Kidney (tissue), 14 donors: ENCODE data around the gene ZKSCAN3. TPM values are rescaled to one million over a fixed set of nuclear protein-coding genes. Genes with fewer than 3 reads are reported as not detected.

Experiments
- DNase-seq, 5 donors: peaks; one replicate each; pipeline ENCODE4 v3.0.0-alpha.2; 2013 to 2020
- FAIRE-seq: peaks from 2 replicates; lab custom pipeline; 2012; peaks lifted over from hg19 to GRCh38; lab: Jason Lieb, UNC
- H3K27ac ChIP-seq, 2 donors: one replicate each; pipeline ENCODE4 v1.7.0; 2013; ENCODE audit warnings: low read depth in 2 of 2, low read length in 2 of 2, inconsistent platforms in 1 of 2
- H3K27me3 ChIP-seq: one replicate; pipeline ENCODE4 v1.7.1; 2013; ENCODE audit warnings: low read length, inconsistent platforms; ENCODE audit not compliant: control insufficient read depth, insufficient read depth
- H3K36me3 ChIP-seq, 3 donors: one replicate each; pipeline versions ENCODE4 v1.7.0 to v1.7.1; 2013; ENCODE audit warnings: low read length in 3 of 3, control low read depth in 1 of 3, inconsistent platforms in 1 of 3; ENCODE audit not compliant: insufficient read depth in 3 of 3, control insufficient read depth in 2 of 3
- H3K4me1 ChIP-seq, 3 donors: one replicate each; pipeline versions ENCODE4 v1.7.0 to v1.7.1; 2013; ENCODE audit warnings: low read length in 3 of 3, inconsistent platforms in 1 of 3, low read depth in 1 of 3; ENCODE audit not compliant: control insufficient read depth in 2 of 3, insufficient read depth in 2 of 3
- H3K4me3 ChIP-seq, 3 donors: one replicate each; pipeline versions ENCODE4 v1.7.0 to v1.8.1; 2013; ENCODE audit warnings: low read length in 3 of 3, control low read depth in 1 of 3, inconsistent platforms in 1 of 3
- H3K9ac ChIP-seq, 3 donors: one replicate each; pipeline versions ENCODE4 v1.7.0 to v1.7.1; 2013; ENCODE audit warnings: low read length in 3 of 3, control low read depth in 1 of 3, inconsistent platforms in 1 of 3
- H3K9me3 ChIP-seq, 3 donors: one replicate each; pipeline versions ENCODE4 v1.7.0 to v1.7.1; 2013; ENCODE audit warnings: low read length in 3 of 3, control low read depth in 1 of 3, inconsistent platforms in 1 of 3; ENCODE audit not compliant: control insufficient read depth in 2 of 3, insufficient read depth in 1 of 3
- CTCF ChIP-seq: IDR thresholded peaks from 3 replicates; pipeline ENCODE4 v1.5.1; 2012; ENCODE audit warnings: mild to moderate bottlenecking, moderate library complexity, borderline replicate concordance; ENCODE audit not compliant: insufficient read depth; ENCODE audit errors: extremely low read depth
- intact Hi-C: fragments of 100-400 bp; cut with DNase I; formaldehyde crosslinking; loops from one replicate; pipeline ENCODE4 v1.11.1; 2022
- polyA plus RNA-seq: library from polyadenylated mRNA; stranded (reverse); fragments of 350-450 nt; fragmentation: Illumina TruSeq; extraction: RNeasy Lipid Tissue Mini Kit (QIAGEN cat#74804); gene quantifications from one replicate; pipeline ENCODE4 v1.2.3, GENCODE V29; 2014; ENCODE audit warnings: low read depth, low replicate concordance; ENCODE audit not compliant: insufficient read depth
- total RNA-seq: library from RNA; stranded (reverse); fragmentation: NEBNext Ultra II Directional; extraction: Animal tissue kit (Norgen Biotek cat#: 25700); gene quantifications from one replicate; pipeline ENCODE4 v1.2.1, GENCODE V29; 2021
- donor health status: control.
- donor health status: control.
- donor health status: control.
- donor health status: control.
- donor health status: control.
- donor health status: DM: yes; HTN: yes; CAD: no.
- donor health status: Normal renal cell carcinoma (clear cell type).

Gene ZKSCAN3
- total and polyA plus RNA-seq, 2 donors from 2014 or later, result 3.5 to 8.3 TPM

- H3K36me3 ChIP-seq, result no peaks in the 10 kb centered on the region
- intact Hi-C loops, result no loop called here
- DNase-seq (no peak), FAIRE-seq (no peak)
- no peaks in the 10 kb centered on the region for H3K9me3 ChIP-seq
- H3K9ac ChIP-seq, result peak overlapping the region; percentile 87 to 94 (median 91)
- no peaks in the 10 kb centered on the region for H3K27me3 ChIP-seq
- no peak for TF ChIP-seq CTCF
- peak overlapping the region; percentile 87 to 98 (median 97) for H3K4me3 ChIP-seq
- H3K4me1 ChIP-seq, result peaks cover 0 to 9% (median 6%) of the 10 kb centered on the region in 3 donors
- peak overlapping the region; percentile 61 to 70 for H3K27ac ChIP-seq
Measured at GRCh38 chr6:28349344-28349891, 329 bp upstream of the ZKSCAN3 start.

- Histone ChIP-seq H3K27ac (no peak overlapping the region), H3K4me1 (peaks cover 0 to 18% (median 6%) of the 10 kb centered on the region in 3 donors), H3K36me3 (no peaks in the 10 kb centered on the region), H3K27me3 (no peaks in the 10 kb centered on the region), H3K4me3 (peak overlapping the region in 2 of 3 donors; percentile 97 to 98), H3K9me3 (no peaks in the 10 kb centered on the region), H3K9ac (no peak overlapping the region)
- FAIRE-seq, result no peak
- intact Hi-C loops, result no loop called here
- TF ChIP-seq CTCF, result no peak
- DNase-seq, result no peak
Measured at GRCh38 chr6:28351087-28351486, 1.3 kb downstream of the ZKSCAN3 start.

- Histone ChIP-seq H3K9ac (no peak overlapping the region), H3K27me3 (no peaks in the 10 kb centered on the region), H3K36me3 (no peaks in the 10 kb centered on the region), H3K27ac (no peak overlapping the region), H3K9me3 (no peaks in the 10 kb centered on the region), H3K4me3 (peak overlapping the region in 2 of 3 donors; percentile 4 to 97), H3K4me1 (peaks cover 0 to 21% (median 10%) of the 10 kb centered on the region in 3 donors)
- no peak for FAIRE-seq
- no peak for DNase-seq
- intact Hi-C loops, result no loop called here
- no peak for TF ChIP-seq CTCF
Measured at GRCh38 chr6:28351493-28351925, 1.8 kb downstream of the ZKSCAN3 start.
